OCI-LY1 (cell line): ENCODE results near the gene KRT34.

Source experiments
- H2AFZ ChIP-seq: fragments of 200-600 bp; sonication (generic), shearing (Covaris generic); 2 replicates; pipeline ENCODE4 v1.6.0; 2014; ENCODE audit warnings: antibody characterized with exemption, mild to moderate bottlenecking, low read length
- H3F3A ChIP-seq: fragments of 200-600 bp; sonication (generic), shearing (Covaris generic); 2 replicates; pipeline ENCODE4 v1.6.0; 2014; ENCODE audit warnings: mild to moderate bottlenecking, antibody characterized with exemption, low read length, moderate library complexity; ENCODE audit not compliant: insufficient read depth
- H3K27ac ChIP-seq: fragments of 200-600 bp; sonication (generic); 2 replicates; pipeline ENCODE4 v1.5.1; 2014; ENCODE audit warnings: low read length, mixed run types, mild to moderate bottlenecking, low read depth; ENCODE audit not compliant: poor library complexity, severe bottlenecking
- H3K27me3 ChIP-seq: fragments of 200-600 bp; sonication (generic); 2 replicates; pipeline ENCODE4 v1.6.0; 2014; ENCODE audit warnings: antibody characterized with exemption, mild to moderate bottlenecking, low read length, moderate library complexity; ENCODE audit not compliant: insufficient read depth
- H3K36me3 ChIP-seq: fragments of 200-600 bp; sonication (generic); 2 replicates; pipeline ENCODE4 v1.6.1; 2014; ENCODE audit warnings: mild to moderate bottlenecking, antibody characterized with exemption, low read length, moderate library complexity, mixed read lengths; ENCODE audit not compliant: insufficient read depth
- H3K4me1 ChIP-seq: fragments of 200-600 bp; sonication (generic); 2 replicates; pipeline ENCODE4 v1.5.1; 2014; ENCODE audit warnings: mild to moderate bottlenecking, low read length, moderate library complexity; ENCODE audit not compliant: insufficient read depth, severe bottlenecking
- H3K4me2 ChIP-seq: fragments of 200-600 bp; sonication (generic), shearing (Covaris generic); 2 replicates; pipeline ENCODE4 v1.6.1; 2014; ENCODE audit warnings: low read length
- H3K4me3 ChIP-seq: fragments of 200-600 bp; sonication (generic); 2 replicates; pipeline ENCODE4 v1.5.1; 2014; ENCODE audit warnings: low read length, low read depth, mild to moderate bottlenecking, mixed read lengths; ENCODE audit not compliant: poor library complexity, severe bottlenecking
- H3K79me2 ChIP-seq: fragments of 200-600 bp; shearing (Covaris generic); 2 replicates; pipeline ENCODE4 v1.6.1; 2016; ENCODE audit warnings: mixed run types, low read length, mixed read lengths; ENCODE audit not compliant: insufficient read depth
- H3K9ac ChIP-seq: fragments of 200-600 bp; sonication (generic), shearing (Covaris generic); 2 replicates; pipeline ENCODE4 v1.6.1; 2014; ENCODE audit warnings: mild to moderate bottlenecking, low read length, mixed read lengths
- H3K9me2 ChIP-seq: fragments of 200-600 bp; sonication (generic), shearing (Covaris generic); 2 replicates; pipeline ENCODE4 v1.6.1; 2014; ENCODE audit warnings: low read depth, mild to moderate bottlenecking, low read length, mixed read lengths
- H3K9me3 ChIP-seq: fragments of 200-600 bp; shearing (Covaris generic); 2 replicates; pipeline ENCODE4 v1.6.1; 2014; ENCODE audit warnings: low read length, mixed read lengths
- H4K20me1 ChIP-seq: fragments of 200-600 bp; sonication (generic), shearing (Covaris generic); 2 replicates; pipeline ENCODE4 v1.6.0; 2016; ENCODE audit warnings: mild to moderate bottlenecking, low read length; ENCODE audit not compliant: insufficient read depth
- CTCF ChIP-seq: fragments of 200-600 bp; sonication (generic), shearing (Covaris generic); IDR thresholded peaks from 2 replicates; pipeline ENCODE4 v1.5.1; 2017; ENCODE audit warnings: mild to moderate bottlenecking, antibody characterized with exemption, low read length, moderate library complexity, mixed read lengths
- EZH2 ChIP-seq: fragments of 200-600 bp; sonication (generic), shearing (Covaris generic); IDR thresholded peaks from 2 replicates; pipeline ENCODE4 v1.8.0; 2017; ENCODE audit warnings: borderline replicate concordance, mixed run types, mild to moderate bottlenecking, antibody characterized with exemption, low read length, moderate library complexity, mixed read lengths

Gene KRT34

GRCh38 chr17:41415833-41416335 lies 33.8 kb upstream of the KRT34 start:
- H3F3A ChIP-seq, result no peaks in the 10 kb centered on the region
- no peaks in the 10 kb centered on the region for H3K9me3 ChIP-seq
- H2AFZ ChIP-seq, result no peak overlapping the region
- H3K4me1 ChIP-seq, result no peaks in the 10 kb centered on the region
- no peaks in the 10 kb centered on the region for H3K79me2 ChIP-seq
- H3K9me2 ChIP-seq, result no peaks in the 10 kb centered on the region
- no peaks in the 10 kb centered on the region for H4K20me1 ChIP-seq
- no peaks in the 10 kb centered on the region for H3K27me3 ChIP-seq
- H3K4me2 ChIP-seq, result no peak overlapping the region
- TF ChIP-seq EZH2 (no peak), CTCF (no peak)
- no peaks in the 10 kb centered on the region for H3K36me3 ChIP-seq
- H3K27ac ChIP-seq, result no peak overlapping the region
- no peak overlapping the region for H3K9ac ChIP-seq
- no peak overlapping the region for H3K4me3 ChIP-seq

GRCh38 chr17:41415411-41415810 lies 33.3 kb upstream of the KRT34 start:
- TF ChIP-seq EZH2 (no peak), CTCF (no peak)

GRCh38 chr17:41413982-41414381 lies 31.9 kb upstream of the KRT34 start:
- H4K20me1 ChIP-seq, result no peaks in the 10 kb centered on the region
- no peak overlapping the region for H3K27ac ChIP-seq
- no peaks in the 10 kb centered on the region for H3K4me1 ChIP-seq
- H3F3A ChIP-seq, result no peaks in the 10 kb centered on the region
- no peaks in the 10 kb centered on the region for H3K36me3 ChIP-seq
- TF ChIP-seq EZH2, result no peak
- no peak for TF ChIP-seq CTCF
- no peak overlapping the region for H3K4me3 ChIP-seq
- no peak overlapping the region for H3K9ac ChIP-seq
- no peaks in the 10 kb centered on the region for H3K27me3 ChIP-seq
- H3K79me2 ChIP-seq, result no peaks in the 10 kb centered on the region
- H3K4me2 ChIP-seq, result no peak overlapping the region
- H3K9me2 ChIP-seq, result no peaks in the 10 kb centered on the region
- H3K9me3 ChIP-seq, result no peaks in the 10 kb centered on the region
- H2AFZ ChIP-seq, result no peak overlapping the region

More at GRCh38 chr17:41415411-41415810, 33.3 kb upstream of the KRT34 start:
- H3K4me3 ChIP-seq, result no peak overlapping the region
- H3K79me2 ChIP-seq, result no peaks in the 10 kb centered on the region
- H4K20me1 ChIP-seq, result no peaks in the 10 kb centered on the region
- no peaks in the 10 kb centered on the region for H3K4me1 ChIP-seq
- no peak overlapping the region for H3K27ac ChIP-seq
- H3K9ac ChIP-seq, result no peak overlapping the region
- no peaks in the 10 kb centered on the region for H3K36me3 ChIP-seq
- H3K9me2 ChIP-seq, result no peaks in the 10 kb centered on the region
- no peak overlapping the region for H3K4me2 ChIP-seq
- no peaks in the 10 kb centered on the region for H3K9me3 ChIP-seq
- H3F3A ChIP-seq, result no peaks in the 10 kb centered on the region
- no peak overlapping the region for H2AFZ ChIP-seq
- H3K27me3 ChIP-seq, result no peaks in the 10 kb centered on the region
